ENCODE measurements around the gene ATXN3L.

The ATXN3L gene

DNA sequence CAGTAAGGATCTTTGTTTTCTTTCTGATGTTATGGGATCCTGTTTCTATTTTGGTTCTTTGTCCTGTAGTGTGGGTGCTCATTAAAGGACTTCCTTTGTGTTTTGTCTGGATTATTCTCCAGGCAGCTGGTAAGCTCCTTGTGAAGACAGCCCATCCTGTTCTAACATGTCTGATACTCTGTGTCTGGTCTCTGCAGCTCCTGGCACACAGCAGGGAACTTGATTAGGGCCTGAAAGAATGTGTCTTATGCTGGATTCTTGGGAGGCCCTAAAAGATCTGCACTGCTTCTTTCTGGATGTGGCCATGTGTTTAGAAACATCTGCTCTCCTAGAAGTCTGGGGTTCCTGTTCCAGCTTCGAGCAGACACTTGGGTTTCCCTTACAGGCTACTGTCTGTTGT lies 38.1 kb upstream of the ATXN3L start:
- H3K27ac ChIP-seq = no peak overlapping the region
- no peak for TF ChIP-seq ZFX (IDR thresholded peaks at IDR 0.05; ENCODE audit: borderline replicate concordance)
- TF ChIP-seq, protein P1, sequence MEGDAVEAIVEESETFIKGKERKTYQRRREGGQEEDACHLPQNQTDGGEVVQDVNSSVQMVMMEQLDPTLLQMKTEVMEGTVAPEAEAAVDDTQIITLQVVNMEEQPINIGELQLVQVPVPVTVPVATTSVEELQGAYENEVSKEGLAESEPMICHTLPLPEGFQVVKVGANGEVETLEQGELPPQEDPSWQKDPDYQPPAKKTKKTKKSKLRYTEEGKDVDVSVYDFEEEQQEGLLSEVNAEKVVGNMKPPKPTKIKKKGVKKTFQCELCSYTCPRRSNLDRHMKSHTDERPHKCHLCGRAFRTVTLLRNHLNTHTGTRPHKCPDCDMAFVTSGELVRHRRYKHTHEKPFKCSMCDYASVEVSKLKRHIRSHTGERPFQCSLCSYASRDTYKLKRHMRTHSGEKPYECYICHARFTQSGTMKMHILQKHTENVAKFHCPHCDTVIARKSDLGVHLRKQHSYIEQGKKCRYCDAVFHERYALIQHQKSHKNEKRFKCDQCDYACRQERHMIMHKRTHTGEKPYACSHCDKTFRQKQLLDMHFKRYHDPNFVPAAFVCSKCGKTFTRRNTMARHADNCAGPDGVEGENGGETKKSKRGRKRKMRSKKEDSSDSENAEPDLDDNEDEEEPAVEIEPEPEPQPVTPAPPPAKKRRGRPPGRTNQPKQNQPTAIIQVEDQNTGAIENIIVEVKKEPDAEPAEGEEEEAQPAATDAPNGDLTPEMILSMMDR (IDR thresholded peaks at IDR 0.05) = no peak

DNA sequence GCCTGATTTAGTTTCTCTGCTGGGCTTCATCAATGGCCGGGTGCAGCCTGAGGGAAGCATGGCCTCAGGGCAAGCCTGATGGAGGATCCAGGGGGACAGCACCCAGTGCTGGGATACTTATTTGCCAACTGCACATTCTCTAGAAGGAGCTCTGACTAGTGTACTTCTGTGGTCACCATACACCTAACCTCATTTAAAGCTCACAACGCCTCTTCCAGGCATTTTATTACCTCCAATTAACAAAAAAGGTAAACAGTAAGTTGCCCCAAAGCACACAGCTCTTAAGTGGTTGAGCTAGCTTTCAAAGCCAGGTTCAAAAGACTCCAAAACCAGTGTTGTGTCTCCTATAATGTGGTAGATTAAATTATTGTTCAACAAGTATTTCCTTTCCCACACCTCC lies 26.8 kb upstream of the ATXN3L start:
- H3K27ac ChIP-seq = no peak overlapping the region
- TF ChIP-seq ZFX (IDR thresholded peaks at IDR 0.05; ENCODE audit: borderline replicate concordance) = no peak
- TF ChIP-seq, protein P1 (IDR thresholded peaks at IDR 0.05) = no peak

DNA sequence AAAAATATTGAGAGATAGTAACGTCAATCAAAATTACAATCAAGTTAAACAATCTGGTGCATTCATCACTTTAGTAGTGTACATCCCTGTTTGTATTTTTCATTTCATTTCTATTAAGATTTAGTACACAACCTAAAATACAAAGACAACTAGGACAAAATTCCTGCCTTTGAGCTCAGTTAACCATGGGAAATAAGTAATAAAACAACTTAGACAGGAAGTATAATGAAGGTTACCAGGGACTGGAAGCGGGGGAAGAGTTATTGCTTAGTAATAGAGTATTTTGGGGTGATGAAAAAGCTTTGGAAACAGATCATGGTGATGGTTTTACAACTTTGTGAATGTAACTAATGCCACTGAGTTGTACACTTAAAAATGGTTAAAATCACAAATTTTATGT lies 25.6 kb upstream of the ATXN3L start:
- H3K27ac ChIP-seq = no peak overlapping the region
- no peak for TF ChIP-seq ZFX (IDR thresholded peaks at IDR 0.05; ENCODE audit: borderline replicate concordance)
- TF ChIP-seq, protein P1 (IDR thresholded peaks at IDR 0.05) = no peak

DNA sequence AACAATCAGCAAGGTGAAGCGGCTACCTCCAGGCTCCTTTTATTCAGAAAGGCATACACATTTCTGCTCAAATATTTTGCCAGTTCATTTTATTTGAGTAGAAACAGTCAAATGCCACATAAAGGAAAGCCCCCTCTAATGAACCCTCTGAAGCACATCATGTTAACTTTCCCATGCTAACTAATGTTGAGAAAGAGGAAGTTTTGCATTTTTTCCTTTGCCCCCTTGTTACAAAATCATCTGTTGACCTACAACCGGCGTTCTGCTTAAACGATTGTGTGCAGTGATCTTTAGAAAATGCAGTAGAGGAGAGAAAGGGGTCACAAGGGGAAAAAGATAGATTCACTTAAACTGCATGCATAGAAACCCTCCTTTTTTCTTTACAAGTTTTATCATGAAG lies 25.2 kb upstream of the ATXN3L start:
- TF ChIP-seq, protein P1 (IDR thresholded peaks at IDR 0.05) = no peak
- TF ChIP-seq ZFX (IDR thresholded peaks at IDR 0.05; ENCODE audit: borderline replicate concordance) = no peak
- no peak overlapping the region for H3K27ac ChIP-seq

DNA sequence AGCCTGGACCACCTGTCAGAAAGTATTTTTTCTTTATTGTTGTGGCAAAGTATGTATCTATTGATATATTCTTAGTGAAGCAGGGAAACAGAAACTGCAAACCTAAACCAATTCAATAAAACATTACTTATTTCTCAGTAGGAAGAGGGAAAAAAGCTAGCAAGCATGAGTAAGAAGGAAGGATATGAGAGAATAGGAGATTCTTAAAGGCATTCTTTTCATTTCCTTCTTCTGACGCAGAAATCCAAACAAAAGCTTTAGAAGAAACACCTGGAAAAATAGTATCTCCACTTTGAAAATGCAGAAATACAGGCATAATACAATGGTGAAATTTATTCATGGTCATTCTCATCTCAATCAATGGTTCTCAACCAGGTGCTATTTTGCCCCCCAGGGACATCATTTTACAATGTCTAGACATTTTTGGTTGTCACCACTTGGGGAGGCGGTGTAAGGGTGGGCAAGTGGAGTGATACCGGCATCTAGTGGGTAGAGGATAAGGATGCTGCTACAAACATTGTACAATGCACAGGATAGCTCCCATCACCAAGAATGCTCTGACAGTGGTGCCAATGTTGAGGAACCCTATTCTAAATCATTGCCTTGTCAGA lies 21.7 kb upstream of the ATXN3L start:
- TF ChIP-seq ZFX (IDR thresholded peaks at IDR 0.05; ENCODE audit: borderline replicate concordance) = no peak
- TF ChIP-seq, protein P1 (IDR thresholded peaks at IDR 0.05) = no peak
- no peak overlapping the region for H3K27ac ChIP-seq

DNA sequence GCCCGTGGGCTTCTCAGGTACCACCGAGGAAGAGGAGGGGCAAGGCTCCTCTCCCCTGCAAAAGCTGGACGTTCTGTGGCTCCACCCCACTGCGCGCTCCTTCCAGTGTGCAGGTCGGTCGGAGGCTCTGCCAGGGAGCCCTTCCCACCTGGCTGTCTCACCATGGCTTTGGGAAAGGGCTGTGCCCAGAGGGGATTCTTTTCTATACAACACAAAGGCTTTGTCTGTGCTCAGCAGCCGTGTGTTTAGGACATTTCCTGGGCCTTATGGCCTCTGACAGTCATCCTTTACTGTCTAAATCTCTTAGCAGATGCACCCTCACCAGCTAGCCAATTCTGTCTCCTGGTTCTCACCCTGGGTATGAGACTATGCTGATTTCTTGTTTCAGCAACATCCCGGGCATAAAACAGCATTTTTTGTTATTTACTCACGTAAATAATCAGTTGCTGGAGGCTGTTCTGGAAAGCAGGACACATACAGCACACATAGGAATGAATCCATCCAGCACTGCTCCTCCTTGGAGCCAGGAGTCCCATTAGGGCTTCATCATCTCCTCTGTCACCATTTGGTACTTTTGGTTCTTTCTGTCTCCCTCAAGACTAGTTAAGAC lies 20.4 kb upstream of the ATXN3L start:
- no peak overlapping the region for H3K27ac ChIP-seq
- TF ChIP-seq ZFX (IDR thresholded peaks at IDR 0.05; ENCODE audit: borderline replicate concordance) = no peak
- TF ChIP-seq, protein P1 (IDR thresholded peaks at IDR 0.05) = no peak

DNA sequence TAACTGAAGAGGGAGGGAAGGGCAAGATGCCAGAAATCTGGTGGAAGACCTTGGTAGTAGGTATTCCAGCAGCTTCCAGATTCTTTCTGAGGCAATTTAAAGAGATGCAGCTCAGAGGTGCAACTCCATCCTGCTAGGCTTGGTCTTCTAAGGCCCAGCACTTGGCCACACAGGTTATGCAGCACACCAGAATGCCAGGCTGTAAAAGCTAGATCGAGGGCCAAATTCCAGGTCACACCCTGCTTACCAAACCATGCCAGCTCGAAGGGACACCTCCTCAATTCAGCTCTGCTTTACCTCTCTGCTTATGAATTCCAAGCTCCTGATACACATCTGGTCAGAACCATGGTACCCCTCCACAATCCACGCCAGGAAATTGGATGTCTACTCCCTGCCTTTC lies 19.8 kb upstream of the ATXN3L start:
- TF ChIP-seq, protein P1 (IDR thresholded peaks at IDR 0.05) = no peak
- no peak for TF ChIP-seq ZFX (IDR thresholded peaks at IDR 0.05; ENCODE audit: borderline replicate concordance)
- H3K27ac ChIP-seq = no peak overlapping the region
